ENCODE measurements around the gene PDZD8.

PDZD8 gene

GRCh38 chr10:117417196-117417595 lies 42.0 kb upstream of the PDZD8 start:
- H3K14ac ChIP-seq (ENCODE audit: low read length), result no peak overlapping the region

GRCh38 chr10:117413928-117414618 lies 38.8 kb upstream of the PDZD8 start:
- H2BK12ac ChIP-seq (ENCODE audit: low read length), result no peak overlapping the region
- no peak overlapping the region for H4K91ac ChIP-seq (ENCODE audit: low read depth, low read length)
- no peak overlapping the region for H3K23ac ChIP-seq (ENCODE audit: low read length)
- H3K4me2 ChIP-seq (ENCODE audit: low read length), result no peak overlapping the region
- no peaks in the 10 kb centered on the region for H3K79me1 ChIP-seq (ENCODE audit: low read length)
- H2AFZ ChIP-seq (ENCODE audit: insufficient read depth, low read length, poor library complexity), result no peak overlapping the region
- no peaks in the 10 kb centered on the region for H3K36me3 ChIP-seq (ENCODE audit: control insufficient read depth in 1 of 2, insufficient read depth in 2 of 2, low read length in 2 of 2)
- no peak overlapping the region for H3K18ac ChIP-seq (ENCODE audit: low read length)
- H3K14ac ChIP-seq (ENCODE audit: low read length), result no peak overlapping the region
- H3K9me3 ChIP-seq (ENCODE audit: insufficient read depth, low read depth, low read length), result peaks cover 2% of the 10 kb centered on the region
- no peak for DNase-seq
- H3K27ac ChIP-seq (ENCODE audit: low read depth, low read length), result no peak overlapping the region
- H3K4me1 ChIP-seq (ENCODE audit: control insufficient read depth in 1 of 2, insufficient read depth in 2 of 2, low read length in 2 of 2), result no peaks in the 10 kb centered on the region
- no peaks in the 10 kb centered on the region for H3K27me3 ChIP-seq (ENCODE audit: insufficient read depth, low read length)
- no peak overlapping the region for H4K12ac ChIP-seq (ENCODE audit: low read depth, low read length)
- WGBS (ENCODE audit: extremely low coverage, insufficient coverage, insufficient read length), result no CpG with 5 or more reads among the region's 1 CpG
- H3K79me2 ChIP-seq (ENCODE audit: control insufficient read depth, insufficient read depth, low read length, poor library complexity), result no peaks in the 10 kb centered on the region
- no peak overlapping the region for H2BK5ac ChIP-seq (ENCODE audit: low read depth, low read length, poor library complexity)
- no peak overlapping the region for H3K9ac ChIP-seq (ENCODE audit: low read length)
- no peak overlapping the region for H2AK5ac ChIP-seq (ENCODE audit: low read length)
- no peak overlapping the region for H4K8ac ChIP-seq (ENCODE audit: low read depth, low read length)
- no peak overlapping the region for H3K4ac ChIP-seq (ENCODE audit: low read depth, low read length)
- no peak overlapping the region for H2BK120ac ChIP-seq (ENCODE audit: insufficient read depth, low read length, poor library complexity)
- H3K4me3 ChIP-seq (ENCODE audit: low read depth, low read length), result no peak overlapping the region

More at GRCh38 chr10:117417196-117417595, 42.0 kb upstream of the PDZD8 start:
- WGBS (ENCODE audit: extremely low coverage, insufficient coverage, insufficient read length), result no CpG with 5 or more reads among the region's 3 CpGs
- H3K23ac ChIP-seq (ENCODE audit: low read length), result no peak overlapping the region
- no peak overlapping the region for H3K27ac ChIP-seq (ENCODE audit: low read depth, low read length)
- H3K9me3 ChIP-seq (ENCODE audit: insufficient read depth, low read depth, low read length), result peaks cover 3% of the 10 kb centered on the region
- no peak overlapping the region for H4K8ac ChIP-seq (ENCODE audit: low read depth, low read length)
- no peak overlapping the region for H3K4me2 ChIP-seq (ENCODE audit: low read length)
- H3K4ac ChIP-seq (ENCODE audit: low read depth, low read length), result no peak overlapping the region
- H3K4me3 ChIP-seq (ENCODE audit: low read depth, low read length), result no peak overlapping the region
- H3K79me1 ChIP-seq (ENCODE audit: low read length), result no peaks in the 10 kb centered on the region
- no peaks in the 10 kb centered on the region for H3K27me3 ChIP-seq (ENCODE audit: insufficient read depth, low read length)
- no peak overlapping the region for H4K12ac ChIP-seq (ENCODE audit: low read depth, low read length)
- DNase-seq, result no peak
- H2AK5ac ChIP-seq (ENCODE audit: low read length), result no peak overlapping the region
- no peak overlapping the region for H2BK120ac ChIP-seq (ENCODE audit: insufficient read depth, low read length, poor library complexity)
- no peaks in the 10 kb centered on the region for H3K4me1 ChIP-seq (ENCODE audit: control insufficient read depth in 1 of 2, insufficient read depth in 2 of 2, low read length in 2 of 2)
- no peaks in the 10 kb centered on the region for H3K36me3 ChIP-seq (ENCODE audit: control insufficient read depth in 1 of 2, insufficient read depth in 2 of 2, low read length in 2 of 2)
- H2BK12ac ChIP-seq (ENCODE audit: low read length), result no peak overlapping the region
- no peak overlapping the region for H2BK5ac ChIP-seq (ENCODE audit: low read depth, low read length, poor library complexity)
- no peaks in the 10 kb centered on the region for H3K79me2 ChIP-seq (ENCODE audit: control insufficient read depth, insufficient read depth, low read length, poor library complexity)
- H3K18ac ChIP-seq (ENCODE audit: low read length), result no peak overlapping the region
- H2AFZ ChIP-seq (ENCODE audit: insufficient read depth, low read length, poor library complexity), result no peak overlapping the region
- no peak overlapping the region for H3K9ac ChIP-seq (ENCODE audit: low read length)
- no peak overlapping the region for H4K91ac ChIP-seq (ENCODE audit: low read depth, low read length)

GRCh38 chr10:117412469-117413010 lies 37.3 kb upstream of the PDZD8 start:
- Histone ChIP-seq H3K14ac (ENCODE audit: low read length) (no peak overlapping the region), H3K4ac (ENCODE audit: low read depth, low read length) (no peak overlapping the region), H4K8ac (ENCODE audit: low read depth, low read length) (no peak overlapping the region), H3K4me1 (ENCODE audit: control insufficient read depth in 1 of 2, insufficient read depth in 2 of 2, low read length in 2 of 2) (no peaks in the 10 kb centered on the region), H2AFZ (ENCODE audit: insufficient read depth, low read length, poor library complexity) (no peak overlapping the region), H3K36me3 (ENCODE audit: control insufficient read depth in 1 of 2, insufficient read depth in 2 of 2, low read length in 2 of 2) (no peaks in the 10 kb centered on the region), H3K18ac (ENCODE audit: low read length) (no peak overlapping the region), H3K27me3 (ENCODE audit: insufficient read depth, low read length) (no peaks in the 10 kb centered on the region), H3K79me2 (ENCODE audit: control insufficient read depth, insufficient read depth, low read length, poor library complexity) (no peaks in the 10 kb centered on the region), H3K4me2 (ENCODE audit: low read length) (no peak overlapping the region), H2AK5ac (ENCODE audit: low read length) (no peak overlapping the region), H4K12ac (ENCODE audit: low read depth, low read length) (no peak overlapping the region), H2BK12ac (ENCODE audit: low read length) (no peak overlapping the region), H3K4me3 (ENCODE audit: low read depth, low read length) (no peak overlapping the region), H3K27ac (ENCODE audit: low read depth, low read length) (no peak overlapping the region), H3K79me1 (ENCODE audit: low read length) (no peaks in the 10 kb centered on the region), H2BK5ac (ENCODE audit: low read depth, low read length, poor library complexity) (no peak overlapping the region), H3K9me3 (ENCODE audit: insufficient read depth, low read depth, low read length) (peaks cover 2% of the 10 kb centered on the region), H2BK120ac (ENCODE audit: insufficient read depth, low read length, poor library complexity) (no peak overlapping the region), H3K9ac (ENCODE audit: low read length) (no peak overlapping the region), H3K23ac (ENCODE audit: low read length) (no peak overlapping the region), H4K91ac (ENCODE audit: low read depth, low read length) (no peak overlapping the region)
- no CpG with 5 or more reads among the region's 5 CpGs for WGBS (ENCODE audit: extremely low coverage, insufficient coverage, insufficient read length)
- no peak for DNase-seq

GRCh38 chr10:117411479-117412399 lies 36.5 kb upstream of the PDZD8 start:
- Histone ChIP-seq H2BK12ac (ENCODE audit: low read length) (no peak overlapping the region), H2AK5ac (ENCODE audit: low read length) (no peak overlapping the region), H3K14ac (ENCODE audit: low read length) (no peak overlapping the region), H4K8ac (ENCODE audit: low read depth, low read length) (no peak overlapping the region), H3K79me1 (ENCODE audit: low read length) (no peaks in the 10 kb centered on the region), H3K9ac (ENCODE audit: low read length) (no peak overlapping the region), H4K91ac (ENCODE audit: low read depth, low read length) (no peak overlapping the region), H3K18ac (ENCODE audit: low read length) (no peak overlapping the region), H3K27me3 (ENCODE audit: insufficient read depth, low read length) (no peaks in the 10 kb centered on the region), H3K4ac (ENCODE audit: low read depth, low read length) (no peak overlapping the region), H3K4me1 (ENCODE audit: control insufficient read depth in 1 of 2, insufficient read depth in 2 of 2, low read length in 2 of 2) (no peaks in the 10 kb centered on the region), H3K9me3 (ENCODE audit: insufficient read depth, low read depth, low read length) (peaks cover 2% of the 10 kb centered on the region), H3K27ac (ENCODE audit: low read depth, low read length) (no peak overlapping the region), H3K4me2 (ENCODE audit: low read length) (no peak overlapping the region), H2BK120ac (ENCODE audit: insufficient read depth, low read length, poor library complexity) (no peak overlapping the region), H3K36me3 (ENCODE audit: control insufficient read depth in 1 of 2, insufficient read depth in 2 of 2, low read length in 2 of 2) (no peaks in the 10 kb centered on the region), H3K4me3 (ENCODE audit: low read depth, low read length) (no peak overlapping the region), H4K12ac (ENCODE audit: low read depth, low read length) (no peak overlapping the region), H2AFZ (ENCODE audit: insufficient read depth, low read length, poor library complexity) (no peak overlapping the region), H3K79me2 (ENCODE audit: control insufficient read depth, insufficient read depth, low read length, poor library complexity) (no peaks in the 10 kb centered on the region), H2BK5ac (ENCODE audit: low read depth, low read length, poor library complexity) (no peak overlapping the region), H3K23ac (ENCODE audit: low read length) (no peak overlapping the region)
- DNase-seq, result no peak
- WGBS (ENCODE audit: extremely low coverage, insufficient coverage, insufficient read length), result no CpG with 5 or more reads among the region's 8 CpGs
